Fibroblast of lung (primary cell): Measurements from ENCODE around the gene CACUL1.

Experiments used
- CTCF ChIP-seq, 2 donors: IDR thresholded peaks in 1 of 2; conservative IDR thresholded peaks in 1 of 2; 1 replicate in 1 of 2; 2 replicates in 1 of 2; pipeline ENCODE4 v1.5.1; 2011 to 2012; ENCODE audit warnings: low read length in 2 of 2, control low read depth in 1 of 2, inconsistent platforms in 1 of 2, low read depth in 1 of 2, mild to moderate bottlenecking in 1 of 2
- EZH2 ChIP-seq: IDR thresholded peaks from 2 replicates; pipeline ENCODE4 v1.5.1; 2012; ENCODE audit warnings: low read length, control low read depth, mild to moderate bottlenecking; ENCODE audit errors: missing control alignments

DNA sequence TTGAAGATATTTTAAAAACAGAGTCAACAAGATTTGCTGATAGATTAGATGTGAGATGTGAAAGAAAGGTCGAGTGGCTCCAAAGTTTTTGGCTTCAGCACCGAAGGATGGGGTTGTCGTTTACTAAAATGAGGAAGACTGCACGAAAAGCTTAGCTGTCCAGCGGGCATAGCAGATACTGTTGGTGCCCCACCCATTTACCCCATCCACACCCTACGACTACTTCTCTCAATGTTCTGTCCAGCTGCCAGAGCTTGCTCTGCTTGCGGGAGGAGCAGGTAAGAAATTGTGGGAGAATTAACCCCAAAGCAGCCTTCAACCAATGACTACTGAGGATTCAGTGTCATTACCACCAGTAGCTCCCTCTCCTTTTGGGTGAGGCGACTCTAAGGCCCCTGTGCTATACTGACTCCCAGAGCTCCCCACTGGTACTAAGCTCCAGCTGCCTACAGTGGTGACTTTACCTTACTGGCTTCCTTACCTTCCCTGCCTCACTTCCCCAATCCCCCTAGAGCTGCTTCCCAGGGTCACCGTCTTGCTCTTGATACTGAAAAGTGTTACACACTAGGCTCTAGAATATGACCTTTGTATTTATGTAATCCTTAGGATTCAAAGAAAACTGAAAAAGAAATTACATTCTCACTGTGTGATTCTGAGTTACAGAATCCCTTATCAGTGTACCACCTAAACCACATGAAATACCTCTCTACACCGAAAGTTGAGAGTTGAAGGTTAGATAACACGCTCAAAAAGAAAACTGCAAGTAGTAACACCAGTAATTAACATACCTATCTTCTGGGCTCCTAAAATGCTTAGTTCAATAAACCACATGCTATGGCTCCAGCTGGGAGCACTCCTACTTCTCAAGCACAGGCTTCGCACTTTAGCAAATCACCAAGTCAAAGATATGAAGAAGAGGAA, 22.3 kb downstream of the CACUL1 start:
- TF ChIP-seq EZH2 (no peak), CTCF (conservative IDR thresholded peaks at IDR 0.05 in 1 of 2, IDR thresholded peaks at IDR 0.05 in 1 of 2; ENCODE audit: low read depth in 1 of 2, low read length in 2 of 2) (no peak)
